Measurements from ENCODE around the gene ZC3H7B.
A peak's percentile ranks its signal among the peaks of the same experiment; 100 is the strongest.

ZC3H7B gene

GRCh38 chr22:41333806-41334205, 32.5 kb downstream of the ZC3H7B start:
- no peak for DNase-seq

- DNase-seq = no peak
These were observed 32.9 kb downstream of the ZC3H7B start for GRCh38 chr22:41334215-41334614.

- no peak for DNase-seq
These were observed 33.8 kb downstream of the ZC3H7B start for GRCh38 chr22:41334951-41335635.

- no peak for DNase-seq
These were observed 37.4 kb downstream of the ZC3H7B start for GRCh38 chr22:41338614-41339212.

GRCh38 chr22:41339823-41340222, 38.5 kb downstream of the ZC3H7B start:
- DNase-seq = no peak

- no peak for DNase-seq
These were observed 39.0 kb downstream of the ZC3H7B start for GRCh38 chr22:41340357-41340756.

GRCh38 chr22:41341012-41341411, 39.7 kb downstream of the ZC3H7B start:
- no peak for DNase-seq

GRCh38 chr22:41341990-41342389, 40.7 kb downstream of the ZC3H7B start:
- peak; percentile 9 for DNase-seq

GRCh38 chr22:41343300-41343699, 42.0 kb downstream of the ZC3H7B start:
- DNase-seq = no peak

GRCh38 chr22:41343717-41344116, 42.4 kb downstream of the ZC3H7B start:
- DNase-seq = no peak

GRCh38 chr22:41344189-41344788, 43.0 kb downstream of the ZC3H7B start:
- no peak for DNase-seq

GRCh38 chr22:41345807-41346335, 44.5 kb downstream of the ZC3H7B start:
- no peak for DNase-seq

GRCh38 chr22:41347066-41347859, 45.9 kb downstream of the ZC3H7B start:
- DNase-seq = no peak

GRCh38 chr22:41348964-41349484, 47.7 kb downstream of the ZC3H7B start:
- no peak for DNase-seq

GRCh38 chr22:41350087-41350486, 48.8 kb downstream of the ZC3H7B start:
- no peak for DNase-seq

- no peak for DNase-seq
These were observed 49.7 kb downstream of the ZC3H7B start for GRCh38 chr22:41351011-41351410.

GRCh38 chr22:41352058-41352457, 50.7 kb downstream of the ZC3H7B start:
- DNase-seq = no peak

GRCh38 chr22:41353862-41354575, 52.7 kb downstream of the ZC3H7B start:
- no peak for DNase-seq

GRCh38 chr22:41354979-41355378, 53.7 kb downstream of the ZC3H7B start:
- no peak for DNase-seq

- DNase-seq = no peak
These were observed 54.6 kb downstream of the ZC3H7B start for GRCh38 chr22:41355895-41356294.

- DNase-seq = no peak
These were observed 55.2 kb downstream of the ZC3H7B start for GRCh38 chr22:41356430-41357028.

- no peak for DNase-seq
These were observed 55.9 kb downstream of the ZC3H7B start for GRCh38 chr22:41357191-41357590.
